GM12878 (cell line): Measurements from ENCODE around the gene PLEKHA7. TPM values are rescaled to one million over a fixed set of nuclear protein-coding genes. Genes with fewer than 3 reads are reported as not detected.

Experiments used
- CBFB ChIP-seq: IDR thresholded peaks from 2 replicates; pipeline ENCODE4 v1.6.1; 2016; ENCODE audit warnings: antibody characterized with exemption, low read depth
- CREB1 ChIP-seq: IDR thresholded peaks from 2 replicates; pipeline ENCODE4 v1.6.1; 2012; ENCODE audit warnings: low read depth, mild to moderate bottlenecking, inconsistent platforms
- GABPA ChIP-seq: IDR thresholded peaks from 2 replicates; pipeline ENCODE4 v1.6.1; 2014; ENCODE audit warnings: antibody characterized with exemption, low read depth, mild to moderate bottlenecking, inconsistent platforms
- IKZF1 ChIP-seq: fragments of 450-650 bp; conservative IDR thresholded peaks from 2 replicates; pipeline ENCODE4 v1.6.1; 2017; ENCODE audit warnings: antibody characterized with exemption, mild to moderate bottlenecking
- NR2C2 ChIP-seq: IDR thresholded peaks from 2 replicates; pipeline ENCODE4 v1.6.1; 2011; ENCODE audit warnings: borderline replicate concordance, low read depth; ENCODE audit not compliant: control insufficient read depth, insufficient read length
- PBX3 ChIP-seq: IDR thresholded peaks from 2 replicates; pipeline ENCODE4 v1.6.1; 2011; ENCODE audit warnings: mild to moderate bottlenecking, low read depth, low read length, moderate library complexity; ENCODE audit not compliant: insufficient replicate concordance
- RCOR1 ChIP-seq: conservative IDR thresholded peaks from 2 replicates; pipeline ENCODE4 v1.6.1; 2012; ENCODE audit warnings: low read depth, low read length, improper control_type of control experiment
- REST ChIP-seq: IDR thresholded peaks from 2 replicates; pipeline ENCODE4 v1.6.1; 2012; ENCODE audit warnings: mild to moderate bottlenecking, low read depth, low read length
- SIN3A ChIP-seq: IDR thresholded peaks from 2 replicates; pipeline ENCODE4 v1.6.1; 2012; ENCODE audit warnings: low read depth, low read length, improper control_type of control experiment
- SMAD5 ChIP-seq: IDR thresholded peaks from 2 replicates; pipeline ENCODE4 v1.6.1; 2016; ENCODE audit warnings: antibody characterized with exemption, low read depth
- SUPT20H ChIP-seq: IDR thresholded peaks from 2 replicates; pipeline ENCODE4 v1.6.1; 2011; ENCODE audit warnings: low read depth, mild to moderate bottlenecking, low read length, moderate library complexity, borderline replicate concordance; ENCODE audit not compliant: control insufficient read depth
- polyA plus RNA-seq, 11 experiments: library from polyadenylated mRNA; depleted of rRNA in 4 of 11; unstranded in 6 of 11; stranded (reverse) in 5 of 11; fragments of >200 nt; fragmentation: Nextera tagmentation in 4 of 11; fragmentation: Illumina TruSeq in 1 of 11; extraction: Ambion mirVana in 4 of 11; extraction: Trizol in 1 of 11; gene quantifications; 1 replicate in 1 of 11; 2 replicates in 10 of 11; pipeline versions ENCODE4 v1.2.1 to v1.2.3, GENCODE V29; 2011 to 2016; ENCODE audit warnings: inconsistent platforms in 2 of 11, missing spikeins in 2 of 11, low read depth in 1 of 11
- total RNA-seq, 4 experiments: library from RNA; depleted of rRNA in 3 of 4; stranded (reverse); fragments of >200 nt in 3 of 4; fragmentation: Illumina TruSeq in 1 of 4; extraction: Trizol in 1 of 4; gene quantifications; 2 replicates each; pipeline versions ENCODE4 v1.2.1 to v1.2.3, GENCODE V29; 2013 to 2021
- TF ChIP-seq, protein P1 (sequence below): fragments of 450-650 bp; conservative IDR thresholded peaks from 2 replicates; pipeline ENCODE4 v1.6.1; 2017; ENCODE audit warnings: mild to moderate bottlenecking, moderate library complexity
- TF ChIP-seq, protein P2 (sequence below): fragments of 450-650 bp; IDR thresholded peaks from 2 replicates; pipeline ENCODE4 v1.6.1; 2018; ENCODE audit warnings: mild to moderate bottlenecking, low read depth, moderate library complexity; ENCODE audit not compliant: partially characterized antibody
- TF ChIP-seq, protein P3 (sequence below): fragments of 450-650 bp; IDR thresholded peaks from 2 replicates; pipeline ENCODE4 v1.6.1; 2016; ENCODE audit warnings: mild to moderate bottlenecking, moderate library complexity, borderline replicate concordance

PLEKHA7 gene
- total and polyA plus RNA-seq, 10 of the 15 experiments (the other 5 are each of a cell fraction or from before 2014, with no cell fraction given): 0.45 to 5.3 (median 2.1) TPM

- no peak for TF ChIP-seq REST
- TF ChIP-seq, protein P1, sequence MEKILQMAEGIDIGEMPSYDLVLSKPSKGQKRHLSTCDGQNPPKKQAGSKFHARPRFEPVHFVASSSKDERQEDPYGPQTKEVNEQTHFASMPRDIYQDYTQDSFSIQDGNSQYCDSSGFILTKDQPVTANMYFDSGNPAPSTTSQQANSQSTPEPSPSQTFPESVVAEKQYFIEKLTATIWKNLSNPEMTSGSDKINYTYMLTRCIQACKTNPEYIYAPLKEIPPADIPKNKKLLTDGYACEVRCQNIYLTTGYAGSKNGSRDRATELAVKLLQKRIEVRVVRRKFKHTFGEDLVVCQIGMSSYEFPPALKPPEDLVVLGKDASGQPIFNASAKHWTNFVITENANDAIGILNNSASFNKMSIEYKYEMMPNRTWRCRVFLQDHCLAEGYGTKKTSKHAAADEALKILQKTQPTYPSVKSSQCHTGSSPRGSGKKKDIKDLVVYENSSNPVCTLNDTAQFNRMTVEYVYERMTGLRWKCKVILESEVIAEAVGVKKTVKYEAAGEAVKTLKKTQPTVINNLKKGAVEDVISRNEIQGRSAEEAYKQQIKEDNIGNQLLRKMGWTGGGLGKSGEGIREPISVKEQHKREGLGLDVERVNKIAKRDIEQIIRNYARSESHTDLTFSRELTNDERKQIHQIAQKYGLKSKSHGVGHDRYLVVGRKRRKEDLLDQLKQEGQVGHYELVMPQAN: no peak
- no peak for TF ChIP-seq CREB1
- TF ChIP-seq PBX3: no peak
- TF ChIP-seq SUPT20H: no peak
- no peak; the same call in 1 of the 2 replicates for TF ChIP-seq IKZF1
- TF ChIP-seq RCOR1: no peak
- TF ChIP-seq, protein P2, sequence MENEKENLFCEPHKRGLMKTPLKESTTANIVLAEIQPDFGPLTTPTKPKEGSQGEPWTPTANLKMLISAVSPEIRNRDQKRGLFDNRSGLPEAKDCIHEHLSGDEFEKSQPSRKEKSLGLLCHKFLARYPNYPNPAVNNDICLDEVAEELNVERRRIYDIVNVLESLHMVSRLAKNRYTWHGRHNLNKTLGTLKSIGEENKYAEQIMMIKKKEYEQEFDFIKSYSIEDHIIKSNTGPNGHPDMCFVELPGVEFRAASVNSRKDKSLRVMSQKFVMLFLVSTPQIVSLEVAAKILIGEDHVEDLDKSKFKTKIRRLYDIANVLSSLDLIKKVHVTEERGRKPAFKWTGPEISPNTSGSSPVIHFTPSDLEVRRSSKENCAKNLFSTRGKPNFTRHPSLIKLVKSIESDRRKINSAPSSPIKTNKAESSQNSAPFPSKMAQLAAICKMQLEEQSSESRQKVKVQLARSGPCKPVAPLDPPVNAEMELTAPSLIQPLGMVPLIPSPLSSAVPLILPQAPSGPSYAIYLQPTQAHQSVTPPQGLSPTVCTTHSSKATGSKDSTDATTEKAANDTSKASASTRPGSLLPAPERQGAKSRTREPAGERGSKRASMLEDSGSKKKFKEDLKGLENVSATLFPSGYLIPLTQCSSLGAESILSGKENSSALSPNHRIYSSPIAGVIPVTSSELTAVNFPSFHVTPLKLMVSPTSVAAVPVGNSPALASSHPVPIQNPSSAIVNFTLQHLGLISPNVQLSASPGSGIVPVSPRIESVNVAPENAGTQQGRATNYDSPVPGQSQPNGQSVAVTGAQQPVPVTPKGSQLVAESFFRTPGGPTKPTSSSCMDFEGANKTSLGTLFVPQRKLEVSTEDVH: no peak
- no peak for TF ChIP-seq SMAD5
- TF ChIP-seq, protein P3, sequence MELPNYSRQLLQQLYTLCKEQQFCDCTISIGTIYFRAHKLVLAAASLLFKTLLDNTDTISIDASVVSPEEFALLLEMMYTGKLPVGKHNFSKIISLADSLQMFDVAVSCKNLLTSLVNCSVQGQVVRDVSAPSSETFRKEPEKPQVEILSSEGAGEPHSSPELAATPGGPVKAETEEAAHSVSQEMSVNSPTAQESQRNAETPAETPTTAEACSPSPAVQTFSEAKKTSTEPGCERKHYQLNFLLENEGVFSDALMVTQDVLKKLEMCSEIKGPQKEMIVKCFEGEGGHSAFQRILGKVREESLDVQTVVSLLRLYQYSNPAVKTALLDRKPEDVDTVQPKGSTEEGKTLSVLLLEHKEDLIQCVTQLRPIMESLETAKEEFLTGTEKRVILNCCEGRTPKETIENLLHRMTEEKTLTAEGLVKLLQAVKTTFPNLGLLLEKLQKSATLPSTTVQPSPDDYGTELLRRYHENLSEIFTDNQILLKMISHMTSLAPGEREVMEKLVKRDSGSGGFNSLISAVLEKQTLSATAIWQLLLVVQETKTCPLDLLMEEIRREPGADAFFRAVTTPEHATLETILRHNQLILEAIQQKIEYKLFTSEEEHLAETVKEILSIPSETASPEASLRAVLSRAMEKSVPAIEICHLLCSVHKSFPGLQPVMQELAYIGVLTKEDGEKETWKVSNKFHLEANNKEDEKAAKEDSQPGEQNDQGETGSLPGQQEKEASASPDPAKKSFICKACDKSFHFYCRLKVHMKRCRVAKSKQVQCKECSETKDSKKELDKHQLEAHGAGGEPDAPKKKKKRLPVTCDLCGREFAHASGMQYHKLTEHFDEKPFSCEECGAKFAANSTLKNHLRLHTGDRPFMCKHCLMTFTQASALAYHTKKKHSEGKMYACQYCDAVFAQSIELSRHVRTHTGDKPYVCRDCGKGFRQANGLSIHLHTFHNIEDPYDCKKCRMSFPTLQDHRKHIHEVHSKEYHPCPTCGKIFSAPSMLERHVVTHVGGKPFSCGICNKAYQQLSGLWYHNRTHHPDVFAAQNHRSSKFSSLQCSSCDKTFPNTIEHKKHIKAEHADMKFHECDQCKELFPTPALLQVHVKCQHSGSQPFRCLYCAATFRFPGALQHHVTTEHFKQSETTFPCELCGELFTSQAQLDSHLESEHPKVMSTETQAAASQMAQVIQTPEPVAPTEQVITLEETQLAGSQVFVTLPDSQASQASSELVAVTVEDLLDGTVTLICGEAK: no peak
- no peak for TF ChIP-seq CBFB
- no peak for TF ChIP-seq NR2C2
- no peak for TF ChIP-seq SIN3A
- TF ChIP-seq GABPA: no peak
These were observed 111.3 kb downstream of the PLEKHA7 start (continued) for GRCh38 chr11:16902781-16903378.
